SK-N-MC (cell line): Measurements from ENCODE around the gene ASIC2.

Source experiments
- EZH2 ChIP-seq: fragments of 200-600 bp; sonication (generic); IDR thresholded peaks from one replicate; pipeline ENCODE4 v1.6.1; 2017; ENCODE audit warnings: antibody characterized with exemption
- FOXP2 ChIP-seq: optimal IDR thresholded peaks from 2 replicates; pipeline ENCODE3; 2011; ENCODE audit warnings: mild to moderate bottlenecking, moderate library complexity; ENCODE audit not compliant: insufficient read depth; ENCODE audit errors: extremely low read length, control extremely low read depth
- POLR2AphosphoS5 ChIP-seq: IDR thresholded peaks from 2 replicates; pipeline ENCODE4 v1.6.1; 2012; ENCODE audit warnings: mild to moderate bottlenecking, low read depth, low read length, borderline replicate concordance

GRCh38 chr17:32992321-32993033, 300.6 kb downstream of the ASIC2 start:
- TF ChIP-seq EZH2 (no peak), POLR2AphosphoS5 (no peak), FOXP2 (no peak)
